ENCODE results near the gene GARIN5A.
"Not testable (repeated sequence)": the region's sequence is repeated elsewhere in the genome, so short reads cannot be mapped to it uniquely, and the experiment has no call there.

GARIN5A gene

GRCh38 chr19:50461066-50461875 lies 15.4 kb downstream of the GARIN5A start:
- no peak for DNase-seq

- DNase-seq, result no peak
These were observed 16.4 kb downstream of the GARIN5A start for GRCh38 chr19:50460161-50460765.

GRCh38 chr19:50459638-50460037 lies 17.0 kb downstream of the GARIN5A start:
- DNase-seq, result no peak

GRCh38 chr19:50459067-50459456 lies 17.6 kb downstream of the GARIN5A start:
- no peak for DNase-seq

- no peak for DNase-seq
These were observed 18.1 kb downstream of the GARIN5A start for GRCh38 chr19:50458396-50459066.

- DNase-seq, result no peak
These were observed 19.3 kb downstream of the GARIN5A start for GRCh38 chr19:50457300-50457699.

GRCh38 chr19:50455992-50456391 lies 20.7 kb downstream of the GARIN5A start:
- no peak for DNase-seq

- no peak for DNase-seq
These were observed 23.4 kb downstream of the GARIN5A start for GRCh38 chr19:50453243-50453642.

- no peak for DNase-seq
These were observed 25.5 kb downstream of the GARIN5A start for GRCh38 chr19:50451223-50451534.

GRCh38 chr19:50450369-50451222 lies 26.1 kb downstream of the GARIN5A start:
- no peak for DNase-seq

- no peak for DNase-seq
These were observed 27.3 kb downstream of the GARIN5A start for GRCh38 chr19:50449236-50449899.

- no peak for DNase-seq
These were observed 28.9 kb downstream of the GARIN5A start for GRCh38 chr19:50447750-50448149.

GRCh38 chr19:50447053-50447452 lies 29.6 kb downstream of the GARIN5A start:
- no peak for DNase-seq

- no peak for DNase-seq
These were observed 32.6 kb downstream of the GARIN5A start for GRCh38 chr19:50444059-50444458.

GRCh38 chr19:50439130-50439529 lies 37.5 kb downstream of the GARIN5A start:
- DNase-seq, result not testable (repeated sequence)

GRCh38 chr19:50437862-50438449 lies 38.7 kb downstream of the GARIN5A start:
- no peak for DNase-seq

GRCh38 chr19:50435627-50436026 lies 41.0 kb downstream of the GARIN5A start:
- DNase-seq, result no peak

- no peak for DNase-seq
These were observed 41.4 kb downstream of the GARIN5A start for GRCh38 chr19:50435221-50435620.

- DNase-seq, result no peak
These were observed 42.1 kb downstream of the GARIN5A start for GRCh38 chr19:50434525-50434924.

GRCh38 chr19:50433201-50434180 lies 43.2 kb downstream of the GARIN5A start:
- DNase-seq, result no peak

Measured in NCI-H1436 treated with DMSO at 0.1 percent for 48 hours (cell line).